Liver (tissue), 9 donors: ENCODE data around the gene RASD2. TPM values are rescaled to one million over a fixed set of nuclear protein-coding genes. Genes with fewer than 3 reads are reported as not detected.

Source experiments
- DNase-seq: peaks from one replicate; pipeline ENCODE4 v3.0.0-alpha.2; 2017; ENCODE audit warnings: low spot score
- H3K27ac ChIP-seq, 2 donors: one replicate each; pipeline ENCODE4 v1.7.0; 2013; ENCODE audit warnings: inconsistent platforms in 2 of 2, low read length in 2 of 2, control low read depth in 1 of 2, low read depth in 1 of 2, mild to moderate bottlenecking in 1 of 2
- H3K27me3 ChIP-seq, 4 donors: one replicate each; pipeline versions ENCODE4 v1.6.1 to v1.7.0; 2013; ENCODE audit warnings: low read length in 3 of 4, inconsistent platforms in 1 of 4, mild to moderate bottlenecking in 1 of 4, moderate library complexity in 1 of 4; ENCODE audit not compliant: control insufficient read depth in 4 of 4, insufficient read depth in 4 of 4
- H3K36me3 ChIP-seq, 4 donors: one replicate each; pipeline versions ENCODE4 v1.6.1 to v1.7.0; 2013; ENCODE audit warnings: low read length in 3 of 4, mild to moderate bottlenecking in 3 of 4, low read depth in 1 of 4, moderate library complexity in 1 of 4; ENCODE audit not compliant: control insufficient read depth in 4 of 4, insufficient read depth in 3 of 4
- H3K4me1 ChIP-seq, 4 donors: one replicate each; pipeline versions ENCODE4 v1.6.1 to v1.7.0; 2013; ENCODE audit warnings: low read length in 3 of 4, mild to moderate bottlenecking in 3 of 4, moderate library complexity in 1 of 4; ENCODE audit not compliant: control insufficient read depth in 4 of 4, insufficient read depth in 4 of 4
- H3K4me3 ChIP-seq, 3 donors: one replicate each; pipeline versions ENCODE4 v1.6.1 to v1.7.0; 2013; ENCODE audit warnings: low read length in 3 of 3, control low read depth in 1 of 3, low read depth in 1 of 3, mild to moderate bottlenecking in 1 of 3
- H3K9ac ChIP-seq, 2 donors: one replicate each; pipeline ENCODE4 v1.7.0; 2013; ENCODE audit warnings: low read length in 2 of 2, mild to moderate bottlenecking in 2 of 2, moderate library complexity in 2 of 2, control low read depth in 1 of 2, low read depth in 1 of 2
- H3K9me3 ChIP-seq, 4 donors: one replicate each; pipeline versions ENCODE4 v1.6.1 to v1.7.0; 2013; ENCODE audit warnings: low read length in 3 of 4; ENCODE audit not compliant: control insufficient read depth in 4 of 4
- ATF3 ChIP-seq: IDR thresholded peaks from 2 replicates; pipeline ENCODE4 v1.6.1; 2016; ENCODE audit warnings: antibody characterized with exemption
- EGR1 ChIP-seq, 2 donors: IDR thresholded peaks; 2 replicates each; pipeline ENCODE4 v1.6.1; 2016 to 2018; ENCODE audit warnings: antibody characterized with exemption in 2 of 2, low read depth in 2 of 2
- FOXA1 ChIP-seq: IDR thresholded peaks from 2 replicates; pipeline ENCODE4 v1.6.1; 2016; ENCODE audit warnings: antibody characterized with exemption
- FOXA2 ChIP-seq: IDR thresholded peaks from 2 replicates; pipeline ENCODE4 v1.6.1; 2016; ENCODE audit warnings: antibody characterized with exemption
- GABPA ChIP-seq, 2 donors: IDR thresholded peaks in 1 of 2; conservative IDR thresholded peaks in 1 of 2; 2 replicates each; pipeline ENCODE4 v1.6.1; 2016; ENCODE audit warnings: antibody characterized with exemption in 2 of 2, mild to moderate bottlenecking in 1 of 2, moderate library complexity in 1 of 2
- HNF4A ChIP-seq, 2 donors: conservative IDR thresholded peaks; 2 replicates each; pipeline ENCODE4 v1.6.1; 2016; ENCODE audit warnings: antibody characterized with exemption in 2 of 2, mild to moderate bottlenecking in 2 of 2
- HNF4G ChIP-seq: IDR thresholded peaks from 2 replicates; pipeline ENCODE4 v1.6.1; 2016; ENCODE audit warnings: antibody characterized with exemption
- JUND ChIP-seq, 2 donors: IDR thresholded peaks; 2 replicates each; pipeline ENCODE4 v1.6.1; 2016; ENCODE audit warnings: antibody characterized with exemption in 2 of 2
- NR2F2 ChIP-seq: IDR thresholded peaks from 2 replicates; pipeline ENCODE4 v1.6.1; 2016; ENCODE audit warnings: antibody characterized with exemption
- RAD21 ChIP-seq, 2 donors: IDR thresholded peaks; 2 replicates each; pipeline ENCODE4 v1.6.1; 2016; ENCODE audit warnings: antibody characterized with exemption in 2 of 2, mild to moderate bottlenecking in 2 of 2
- RXRA ChIP-seq, 2 donors: IDR thresholded peaks; 2 replicates each; pipeline ENCODE4 v1.6.1; 2017 to 2018; ENCODE audit warnings: antibody characterized with exemption in 2 of 2, mild to moderate bottlenecking in 1 of 2
- SP1 ChIP-seq: IDR thresholded peaks from 2 replicates; pipeline ENCODE4 v1.6.1; 2018; ENCODE audit warnings: antibody characterized with exemption, mild to moderate bottlenecking
- TAF1 ChIP-seq: conservative IDR thresholded peaks from 2 replicates; pipeline ENCODE4 v1.6.1; 2016; ENCODE audit warnings: antibody characterized with exemption, mild to moderate bottlenecking
- YY1 ChIP-seq: IDR thresholded peaks from 2 replicates; pipeline ENCODE4 v1.6.1; 2016; ENCODE audit warnings: antibody characterized with exemption, mild to moderate bottlenecking
- WGBS: extraction: QIAGEN DNeasy Blood & Tissue Kit; methylation state at CpG from one replicate; pipeline ENCODE4 v1.1.7; 2013; 5-methylcytosine and 5-hydroxymethylcytosine counted together
- polyA plus RNA-seq, 2 donors: library from polyadenylated mRNA; stranded (reverse) in 1 of 2; unstranded in 1 of 2; fragments of 200-250 nt in 1 of 2; fragments of >200 nt in 1 of 2; fragmentation: Nextera tagmentation in 1 of 2; extraction: Ambion mirVana in 1 of 2; gene quantifications; one replicate each; pipeline versions ENCODE4 v1.2.1 to v1.2.3, GENCODE V29; 2013 to 2015
- total RNA-seq, 2 donors: library from RNA; depleted of rRNA; stranded (reverse); fragments of >200 nt; gene quantifications; one replicate each; pipeline ENCODE4 v1.2.3, GENCODE V29; 2014
- TF ChIP-seq, protein P1 (sequence below): IDR thresholded peaks from 2 replicates; pipeline ENCODE4 v1.6.1; 2016; ENCODE audit warnings: antibody characterized with exemption
- TF ChIP-seq, protein P2 (sequence below): IDR thresholded peaks from 2 replicates; pipeline ENCODE4 v1.6.1; 2016; ENCODE audit warnings: antibody characterized with exemption
- donor health status: healthy.
- donor health status: healthy.
- donor health status: healthy.
- donor health status: healthy.
- donor health status: healthy.

RASD2 gene
- total and polyA plus RNA-seq, 4 donors: under 0.01 to 0.05 TPM; not detected in 2

- H3K9ac ChIP-seq: no peak overlapping the region
- TF ChIP-seq YY1 (no peak), FOXA2 (no peak), GABPA (IDR thresholded peaks at IDR 0.05 in 1 of 2, conservative IDR thresholded peaks at IDR 0.05 in 1 of 2) (no peak), HNF4A (conservative IDR thresholded peaks at IDR 0.05) (no peak), EGR1 (IDR thresholded peaks at IDR 0.05; ENCODE audit: low read depth in 2 of 2) (no peak), RXRA (IDR thresholded peaks at IDR 0.05) (no peak), FOXA1 (no peak), SP1 (no peak), NR2F2 (no peak)
- TF ChIP-seq, protein P1, sequence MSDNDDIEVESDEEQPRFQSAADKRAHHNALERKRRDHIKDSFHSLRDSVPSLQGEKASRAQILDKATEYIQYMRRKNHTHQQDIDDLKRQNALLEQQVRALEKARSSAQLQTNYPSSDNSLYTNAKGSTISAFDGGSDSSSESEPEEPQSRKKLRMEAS: no peak
- no peak for DNase-seq
Measured at GRCh38 chr22:35592418-35592967, 51.9 kb downstream of the RASD2 start.

GRCh38 chr22:35593071-35593890 lies 52.6 kb downstream of the RASD2 start:
- Histone ChIP-seq H3K4me3 (no peak overlapping the region), H3K4me1 (peaks cover 0 to 3% (median 0%) of the 10 kb centered on the region in 4 donors), H3K9ac (no peak overlapping the region), H3K9me3 (no peaks in the 10 kb centered on the region), H3K36me3 (no peaks in the 10 kb centered on the region), H3K27ac (no peak overlapping the region), H3K27me3 (no peaks in the 10 kb centered on the region)
- no peak for DNase-seq
- no peak for TF ChIP-seq RXRA (IDR thresholded peaks at IDR 0.05)
- TF ChIP-seq, protein P2, sequence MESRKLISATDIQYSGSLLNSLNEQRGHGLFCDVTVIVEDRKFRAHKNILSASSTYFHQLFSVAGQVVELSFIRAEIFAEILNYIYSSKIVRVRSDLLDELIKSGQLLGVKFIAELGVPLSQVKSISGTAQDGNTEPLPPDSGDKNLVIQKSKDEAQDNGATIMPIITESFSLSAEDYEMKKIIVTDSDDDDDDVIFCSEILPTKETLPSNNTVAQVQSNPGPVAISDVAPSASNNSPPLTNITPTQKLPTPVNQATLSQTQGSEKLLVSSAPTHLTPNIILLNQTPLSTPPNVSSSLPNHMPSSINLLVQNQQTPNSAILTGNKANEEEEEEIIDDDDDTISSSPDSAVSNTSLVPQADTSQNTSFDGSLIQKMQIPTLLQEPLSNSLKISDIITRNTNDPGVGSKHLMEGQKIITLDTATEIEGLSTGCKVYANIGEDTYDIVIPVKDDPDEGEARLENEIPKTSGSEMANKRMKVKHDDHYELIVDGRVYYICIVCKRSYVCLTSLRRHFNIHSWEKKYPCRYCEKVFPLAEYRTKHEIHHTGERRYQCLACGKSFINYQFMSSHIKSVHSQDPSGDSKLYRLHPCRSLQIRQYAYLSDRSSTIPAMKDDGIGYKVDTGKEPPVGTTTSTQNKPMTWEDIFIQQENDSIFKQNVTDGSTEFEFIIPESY: no peak
- TF ChIP-seq TAF1: no peak
- no peak for TF ChIP-seq HNF4G
- no peak for TF ChIP-seq NR2F2
- TF ChIP-seq YY1: no peak
- TF ChIP-seq, protein P1: no peak
- no peak for TF ChIP-seq ATF3
- TF ChIP-seq FOXA2: no peak
- TF ChIP-seq FOXA1: no peak
- TF ChIP-seq JUND (IDR thresholded peaks at IDR 0.05): no peak
- no peak for TF ChIP-seq HNF4A (conservative IDR thresholded peaks at IDR 0.05)
- no peak for TF ChIP-seq EGR1 (IDR thresholded peaks at IDR 0.05; ENCODE audit: low read depth in 2 of 2)
- TF ChIP-seq GABPA (IDR thresholded peaks at IDR 0.05 in 1 of 2, conservative IDR thresholded peaks at IDR 0.05 in 1 of 2): no peak
- no peak for TF ChIP-seq SP1
- no peak for TF ChIP-seq RAD21 (IDR thresholded peaks at IDR 0.05)
- 58% methylated on average over 3 of the region's 3 CpGs for WGBS

More at GRCh38 chr22:35592418-35592967, 51.9 kb downstream of the RASD2 start:
- WGBS: 69% methylated on average over 4 of the region's 4 CpGs
- H3K4me1 ChIP-seq: peaks cover 0 to 3% (median 0%) of the 10 kb centered on the region in 4 donors
- H3K27me3 ChIP-seq: no peaks in the 10 kb centered on the region
- H3K27ac ChIP-seq: no peak overlapping the region
- H3K36me3 ChIP-seq: no peaks in the 10 kb centered on the region
- no peak overlapping the region for H3K4me3 ChIP-seq
- H3K9me3 ChIP-seq: no peaks in the 10 kb centered on the region
